Bronchial epithelial cell (primary cell): Measurements from ENCODE around the gene GRIA1. TPM values are rescaled to one million over a fixed set of nuclear protein-coding genes. Genes with fewer than 3 reads are reported as not detected.
A peak's percentile ranks its signal among the peaks of the same experiment; 100 is the strongest.

ENCODE experiments used
- DNase-seq: peaks from one replicate; pipeline ENCODE4 v3.0.0-alpha.2; 2010; ENCODE audit warnings: low read depth
- FAIRE-seq: peaks from 2 replicates; lab custom pipeline; 2011; peaks lifted over from hg19 to GRCh38; lab: Jason Lieb, UNC
- H3K27me3 ChIP-seq: 2 replicates; pipeline ENCODE4 v1.5.1; 2011; ENCODE audit warnings: low read length; ENCODE audit not compliant: control insufficient read depth, insufficient read depth
- H3K36me3 ChIP-seq: 2 replicates; pipeline ENCODE4 v1.5.1; 2011; ENCODE audit warnings: low read length; ENCODE audit not compliant: control insufficient read depth, insufficient read depth
- H3K4me3 ChIP-seq: 2 replicates; pipeline ENCODE4 v1.5.1; 2011; ENCODE audit warnings: mild to moderate bottlenecking, low read depth, low read length, control low read depth
- CTCF ChIP-seq: IDR thresholded peaks from 2 replicates; pipeline ENCODE4 v1.5.1; 2011; ENCODE audit warnings: mild to moderate bottlenecking, moderate library complexity, low read length, control low read depth, inconsistent platforms; ENCODE audit not compliant: insufficient read depth, severe bottlenecking
- total RNA-seq: library from RNA; depleted of rRNA; stranded (reverse); fragments of >200 nt; gene quantifications from 2 replicates; pipeline ENCODE4 v1.2.1, GENCODE V29; 2014

GRIA1 gene
- total RNA-seq, 1 donor from 2014 or later: not detected

GRCh38 chr5:153780876-153781705, 290.6 kb downstream of the GRIA1 start:
- FAIRE-seq (no peak), DNase-seq (no peak)
- no peak for TF ChIP-seq CTCF
- Histone ChIP-seq H3K36me3 (no peaks in the 10 kb centered on the region), H3K27me3 (no peaks in the 10 kb centered on the region), H3K4me3 (no peak overlapping the region)

- Histone ChIP-seq H3K27me3 (no peaks in the 10 kb centered on the region), H3K36me3 (no peaks in the 10 kb centered on the region), H3K4me3 (no peak overlapping the region)
- DNase-seq (peak; percentile 29), FAIRE-seq (no peak)
- TF ChIP-seq CTCF: no peak
Observed at GRCh38 chr5:153782589-153783361, 292.3 kb downstream of the GRIA1 start.

GRCh38 chr5:153783362-153783658, 292.8 kb downstream of the GRIA1 start:
- Histone ChIP-seq H3K4me3 (no peak overlapping the region), H3K36me3 (no peaks in the 10 kb centered on the region), H3K27me3 (no peaks in the 10 kb centered on the region)
- no peak for FAIRE-seq
- DNase-seq: no peak
- TF ChIP-seq CTCF: no peak

- Histone ChIP-seq H3K27me3 (no peaks in the 10 kb centered on the region), H3K4me3 (no peak overlapping the region), H3K36me3 (no peaks in the 10 kb centered on the region)
- TF ChIP-seq CTCF: no peak
- DNase-seq: peak; percentile 19
- no peak for FAIRE-seq
Observed at GRCh38 chr5:153784277-153784676, 293.8 kb downstream of the GRIA1 start.

- Histone ChIP-seq H3K27me3 (no peaks in the 10 kb centered on the region), H3K4me3 (no peak overlapping the region), H3K36me3 (no peaks in the 10 kb centered on the region)
- FAIRE-seq: no peak
- no peak for TF ChIP-seq CTCF
- no peak for DNase-seq
Observed at GRCh38 chr5:153791339-153791738, 300.9 kb downstream of the GRIA1 start.
